CD4-positive, alpha-beta T cell treated with Interleukin-10 for 1 hour (primary cell): ENCODE measurements around the gene PLEKHA4.
"Not testable (repeated sequence)": the region's sequence is repeated elsewhere in the genome, so short reads cannot be mapped to it uniquely, and the experiment has no call there.

ENCODE experiments used
- DNase-seq: peaks from one replicate; pipeline ENCODE4 v3.0.0-alpha.2; 2020

PLEKHA4 gene

DNA sequence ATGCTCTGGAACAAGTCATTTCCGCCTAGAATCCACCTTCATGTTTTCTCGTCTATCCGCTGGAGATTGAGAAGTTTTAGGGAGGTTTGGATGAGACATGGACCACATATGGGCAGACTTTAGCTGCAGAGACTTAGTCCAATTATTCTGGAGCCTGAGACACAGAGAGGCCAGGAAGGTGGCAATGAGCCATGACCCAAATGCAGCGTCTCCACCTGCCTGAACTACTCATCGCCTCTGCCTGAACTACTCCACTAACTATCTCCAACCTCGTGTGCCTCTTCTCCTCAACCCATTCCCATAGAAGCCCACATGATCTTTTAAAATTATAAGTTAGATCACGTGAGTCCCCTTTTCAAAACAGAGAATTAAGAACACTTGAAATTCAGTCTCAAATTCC is 5.6 kb downstream of the PLEKHA4 start:
- DNase-seq, result no peak

- DNase-seq, result no peak
Measured at GRCh38 chr19:48861313-48861712, 7.1 kb downstream of the PLEKHA4 start.

GRCh38 chr19:48859711-48860572 is 8.5 kb downstream of the PLEKHA4 start:
- DNase-seq, result peak; percentile 29

GRCh38 chr19:48858984-48859710 is 9.3 kb downstream of the PLEKHA4 start:
- peak; percentile 90 for DNase-seq

DNA sequence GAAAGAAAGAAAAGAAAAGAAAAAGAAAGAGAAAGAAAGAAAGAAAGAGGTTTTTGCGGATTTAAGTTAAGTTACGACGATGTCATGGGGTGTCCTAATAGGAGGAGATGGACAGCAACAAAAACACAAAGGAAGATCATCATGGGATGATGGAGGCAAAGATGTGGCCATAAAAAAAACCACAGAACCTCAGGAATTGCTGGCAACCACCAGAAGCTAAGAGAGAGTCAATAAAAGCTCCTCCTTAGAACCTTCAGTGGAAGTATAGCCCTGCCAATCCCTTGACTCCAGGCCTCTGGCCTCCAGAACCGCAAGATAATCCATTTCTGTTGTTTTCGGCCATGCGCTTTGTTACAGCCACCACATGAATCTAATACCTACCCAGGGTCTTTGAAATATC is 11.5 kb downstream of the PLEKHA4 start:
- no peak for DNase-seq

DNA sequence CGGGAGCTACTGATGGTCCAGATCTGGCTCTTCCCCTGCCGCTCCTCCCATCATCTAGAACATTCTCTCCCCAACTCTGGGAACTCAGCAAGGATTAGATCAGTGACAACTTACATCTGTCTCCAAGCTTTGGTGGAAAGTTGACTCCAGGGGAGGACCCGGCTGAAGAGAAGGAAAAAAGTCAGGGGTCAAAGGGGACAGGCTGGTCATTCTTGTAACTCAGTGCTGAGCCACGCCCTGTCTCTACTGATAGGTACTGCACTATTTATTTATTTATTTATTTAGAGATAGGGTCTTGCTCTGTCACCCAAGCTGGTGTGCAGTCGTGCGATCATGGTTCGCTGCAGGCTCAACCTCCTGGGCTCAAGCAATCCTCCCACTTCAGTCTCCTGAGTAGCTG is 14.3 kb downstream of the PLEKHA4 start:
- DNase-seq, result no peak

- DNase-seq, result no peak
Measured at GRCh38 chr19:48853483-48853882, 14.9 kb downstream of the PLEKHA4 start.

DNA sequence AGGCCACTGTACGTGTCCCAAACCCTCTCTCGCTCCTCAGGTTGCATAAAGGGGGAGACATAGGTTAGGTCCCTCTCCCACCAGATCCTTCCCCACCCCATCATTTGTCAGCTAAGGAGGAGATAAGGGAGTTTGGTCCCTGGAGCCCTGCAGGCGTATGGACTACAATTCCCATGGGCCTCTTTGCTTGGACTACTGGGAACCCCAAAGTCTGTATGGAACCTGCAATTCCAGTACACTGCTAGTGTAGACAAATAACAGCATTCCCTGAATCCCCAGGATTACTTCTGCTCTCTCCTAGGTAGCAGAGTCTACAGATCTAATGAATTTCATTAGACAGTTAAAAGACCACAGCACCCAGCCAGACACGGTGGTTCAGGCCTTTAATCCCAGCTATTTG is 16.1 kb downstream of the PLEKHA4 start:
- DNase-seq, result no peak

- DNase-seq, result not testable (repeated sequence)
Measured at GRCh38 chr19:48846659-48847058, 21.8 kb downstream of the PLEKHA4 start.

- no peak for DNase-seq
Measured at GRCh38 chr19:48845384-48845783, 23.0 kb downstream of the PLEKHA4 start.

- DNase-seq, result no peak
Measured at GRCh38 chr19:48844472-48844871, 23.9 kb downstream of the PLEKHA4 start.

GRCh38 chr19:48842789-48843162 is 25.6 kb downstream of the PLEKHA4 start:
- DNase-seq, result peak; percentile 69

DNA sequence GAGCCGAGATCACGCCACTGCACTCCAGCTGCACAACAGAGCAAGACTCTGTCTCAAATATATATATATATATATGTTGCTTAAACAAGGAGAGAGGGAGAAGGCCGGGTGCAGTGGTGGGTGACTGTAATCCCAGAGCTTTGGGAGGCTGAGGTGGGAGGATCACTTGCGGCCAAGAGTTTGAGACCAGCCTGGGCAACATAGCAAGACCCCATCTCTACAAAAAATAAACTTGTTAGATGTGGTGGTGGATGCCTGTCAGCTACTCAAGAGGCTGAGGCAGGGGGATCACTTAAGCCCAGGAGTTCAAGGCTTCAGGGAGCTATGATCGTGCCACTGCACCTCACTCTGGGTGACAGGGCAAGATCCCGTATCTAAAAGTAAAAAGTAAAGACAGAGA is 26.8 kb downstream of the PLEKHA4 start:
- no peak for DNase-seq

- no peak for DNase-seq
Measured at GRCh38 chr19:48841047-48841446, 27.4 kb downstream of the PLEKHA4 start.

- no peak for DNase-seq
Measured at GRCh38 chr19:48837687-48838086, 30.7 kb downstream of the PLEKHA4 start.

- DNase-seq, result peak; percentile 86
Measured at GRCh38 chr19:48837051-48837524, 31.3 kb downstream of the PLEKHA4 start.

GRCh38 chr19:48836089-48837017 is 32.1 kb downstream of the PLEKHA4 start, which contains the start of gene HSD17B14:
Gene HSD17B14, minus strand, starts transcription at chr19:48836491. Its CDS starts 80 bp downstream, at chr19:48836411.
- DNase-seq, result no peak

- peak; percentile 94 for DNase-seq
Measured at GRCh38 chr19:48835734-48836088, 32.7 kb downstream of the PLEKHA4 start.

- DNase-seq, result no peak
Measured at GRCh38 chr19:48833977-48834376, 34.4 kb downstream of the PLEKHA4 start.

- DNase-seq, result no peak
Measured at GRCh38 chr19:48833049-48833448, 35.4 kb downstream of the PLEKHA4 start.

GRCh38 chr19:48830965-48831364 is 37.5 kb downstream of the PLEKHA4 start:
- DNase-seq, result no peak

- no peak for DNase-seq
Measured at GRCh38 chr19:48830088-48830487, 38.3 kb downstream of the PLEKHA4 start.

DNA sequence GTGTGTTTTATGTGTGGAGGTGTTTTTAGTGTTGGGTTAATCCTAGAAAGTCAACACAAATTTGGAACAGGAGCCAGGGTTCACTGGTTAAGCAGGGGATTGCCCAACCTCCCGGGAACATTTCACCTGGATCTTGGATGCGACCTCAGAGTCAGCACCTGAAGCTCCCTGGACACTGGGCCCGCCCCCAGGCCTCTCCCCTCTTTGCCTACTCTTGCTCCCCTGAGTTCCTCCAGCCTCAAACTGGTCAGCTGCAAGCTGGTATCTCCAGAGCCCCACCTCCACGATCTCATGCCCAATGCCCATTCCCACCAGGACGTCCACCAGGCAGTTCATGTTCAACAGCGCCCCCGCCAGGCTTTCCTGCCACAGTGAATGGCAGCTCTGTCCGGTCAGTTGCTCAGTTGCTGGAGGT is 41.8 kb downstream of the PLEKHA4 start:
- no peak for DNase-seq
